HG02610 (cell line): ENCODE results near the gene CLRN3.
A peak's percentile ranks its signal among the peaks of the same experiment; 100 is the strongest.

Source experiments
- ATAC-seq: cut with Tn5 transposase; IDR thresholded peaks from one replicate; pipeline ENCODE4 v1.9.1; 2021; ENCODE audit warnings: mild to moderate bottlenecking, moderate library complexity; ENCODE audit not compliant: unreplicated experiment

CLRN3 gene

DNA sequence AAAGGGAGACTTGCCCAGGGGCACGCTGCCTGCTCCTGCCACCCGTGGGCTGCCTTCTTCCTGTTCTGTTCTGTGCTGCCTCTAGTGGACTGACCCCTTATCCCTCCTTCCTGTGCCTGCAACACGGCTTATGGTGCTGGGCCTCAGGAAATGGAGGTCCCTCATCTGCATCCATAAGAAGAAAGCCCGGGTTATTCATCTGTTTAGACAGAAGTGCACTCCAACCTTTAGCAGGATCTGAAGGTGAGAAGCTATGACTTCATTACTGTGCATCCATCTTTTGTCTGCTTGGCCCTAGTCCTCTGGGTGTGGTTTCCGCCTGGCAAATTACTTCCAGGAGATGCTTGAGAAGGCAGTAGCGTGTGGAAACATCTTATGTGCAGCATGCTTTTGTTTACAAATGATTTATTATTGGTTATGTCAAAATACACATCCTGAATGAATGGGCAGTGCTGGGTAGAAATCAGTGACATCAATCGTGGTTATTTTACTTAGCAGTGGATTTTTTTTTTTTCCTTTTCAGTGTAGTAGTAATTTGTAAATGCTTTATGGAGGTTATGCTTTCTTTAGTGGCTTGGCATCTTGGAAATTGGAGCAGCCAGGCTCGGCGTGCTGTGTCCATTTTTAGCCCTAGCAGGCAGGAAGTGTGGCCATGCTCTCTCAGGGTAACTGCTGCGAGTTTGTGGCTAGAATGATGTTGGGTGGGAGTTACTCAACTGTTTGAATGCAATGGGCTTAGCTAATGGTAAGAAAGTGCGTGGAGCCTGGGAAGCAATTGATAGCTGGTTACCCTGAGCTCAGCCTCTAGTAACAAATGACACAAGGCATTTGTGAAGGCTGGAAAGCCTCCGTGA, 26.9 kb upstream of the CLRN3 start:
- ATAC-seq = no peak

- no peak for ATAC-seq
These were observed 25.8 kb upstream of the CLRN3 start for GRCh38 chr10:127918572-127918971.

DNA sequence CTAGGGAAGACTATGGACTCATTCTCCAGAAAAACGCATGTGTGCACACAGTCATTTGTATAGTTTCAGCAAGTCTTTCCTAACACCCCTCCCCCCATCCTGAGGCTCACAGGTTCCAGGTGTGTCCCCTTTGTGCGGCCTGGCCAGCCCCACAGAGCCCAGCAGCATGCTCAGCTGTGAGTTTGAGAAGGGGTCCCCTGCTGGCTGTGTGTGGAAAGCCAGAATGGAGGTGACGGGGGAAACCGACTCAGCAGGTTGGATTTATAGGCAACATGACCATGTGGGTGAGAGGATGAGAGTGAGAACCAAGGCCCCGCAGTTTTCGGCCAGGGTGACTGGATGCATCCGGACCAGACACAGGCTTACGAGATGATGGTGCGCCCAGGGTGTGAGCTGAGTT, 24.1 kb upstream of the CLRN3 start:
- no peak for ATAC-seq

DNA sequence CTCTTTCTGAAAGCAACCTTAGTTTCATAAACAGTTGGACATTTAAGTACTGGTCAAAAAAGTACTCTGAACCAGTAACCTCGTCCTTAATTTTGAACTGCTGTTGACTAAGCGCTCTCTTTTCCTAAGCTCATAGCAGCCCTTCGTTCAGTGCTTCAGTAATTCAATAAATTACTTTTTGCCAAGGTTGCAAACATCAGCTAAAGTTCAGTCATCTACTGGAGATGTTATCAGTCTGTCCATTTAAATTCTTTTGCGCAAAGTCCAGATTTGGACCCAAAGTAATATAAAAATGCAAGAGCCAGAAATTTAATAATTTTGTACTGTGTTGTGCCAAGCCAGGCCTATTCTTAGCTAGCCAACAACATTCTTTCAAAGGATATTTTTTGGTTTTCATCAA, 22.6 kb upstream of the CLRN3 start:
- ATAC-seq = no peak

GRCh38 chr10:127913368-127913759, 20.6 kb upstream of the CLRN3 start:
- ATAC-seq = no peak

- no peak for ATAC-seq
These were observed 20.0 kb upstream of the CLRN3 start for GRCh38 chr10:127912607-127913367.

- ATAC-seq = no peak
These were observed 19.1 kb upstream of the CLRN3 start for GRCh38 chr10:127911867-127912257.

- ATAC-seq = no peak
These were observed 18.6 kb upstream of the CLRN3 start for GRCh38 chr10:127911218-127911866.

DNA sequence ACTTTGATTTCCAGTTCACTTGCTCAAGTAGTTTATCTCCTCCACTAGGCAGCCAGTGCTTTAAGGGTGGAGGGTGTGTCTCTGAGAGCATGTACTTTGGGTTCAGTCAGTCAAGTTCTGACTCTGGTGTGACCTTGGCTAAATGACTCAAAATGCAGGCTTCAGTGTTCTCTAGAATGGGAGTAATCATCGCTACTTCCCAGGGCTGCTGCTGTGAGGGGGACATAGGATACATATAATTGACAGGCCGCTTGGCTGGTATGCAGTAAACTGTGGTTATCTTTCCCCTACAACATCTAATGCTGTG, 17.7 kb upstream of the CLRN3 start:
- ATAC-seq = no peak

DNA sequence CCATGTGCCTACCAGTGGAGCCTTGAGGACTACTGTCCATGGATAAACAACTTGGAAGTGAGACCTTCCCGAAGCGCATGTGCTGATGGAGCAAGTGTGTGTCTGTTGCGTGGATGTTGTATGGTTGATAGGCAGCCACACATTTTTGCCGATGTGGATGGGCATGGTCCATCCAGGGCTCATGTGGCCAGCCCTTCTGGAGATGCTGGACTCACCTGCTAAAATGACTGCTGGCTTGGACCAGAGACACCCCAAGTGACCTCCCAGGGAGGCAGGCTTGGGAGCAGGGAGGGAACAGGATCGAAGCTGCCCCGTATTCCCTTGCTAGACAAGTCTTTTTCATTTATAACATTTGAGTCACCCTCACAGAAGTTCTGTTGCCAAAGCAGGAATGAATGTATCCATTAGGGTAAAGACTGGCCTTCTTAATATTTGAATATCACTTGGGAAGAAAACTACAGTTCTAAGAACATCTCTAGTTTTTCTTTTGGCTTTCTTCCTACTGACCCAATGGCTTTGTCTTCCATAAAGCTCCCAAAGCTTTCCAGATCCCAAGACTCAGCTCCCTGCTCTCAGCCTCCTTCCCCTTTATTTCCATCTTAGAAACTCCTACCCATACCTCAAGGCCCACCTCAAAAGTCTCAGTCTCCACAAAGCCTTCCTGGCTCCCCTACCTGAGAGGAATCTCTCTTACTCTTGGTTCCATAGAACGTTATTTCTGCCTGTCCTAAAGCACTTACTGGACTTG, 17.1 kb upstream of the CLRN3 start:
- no peak for ATAC-seq

DNA sequence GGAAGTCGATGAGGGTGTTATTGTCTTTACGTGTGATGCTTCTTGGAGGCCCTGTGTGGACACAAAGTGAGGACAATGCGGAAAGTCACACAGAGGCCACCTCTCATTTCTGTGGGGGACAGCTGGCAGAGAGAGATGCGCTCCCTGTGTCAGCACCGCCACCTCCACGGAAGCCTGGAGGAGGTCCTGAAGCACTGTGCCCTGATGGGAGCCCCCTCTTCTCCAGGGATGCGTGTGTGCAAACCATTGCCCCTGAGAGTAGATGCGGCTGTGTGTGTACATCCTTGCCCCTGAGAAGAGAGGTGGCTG, 16.2 kb upstream of the CLRN3 start:
- ATAC-seq = no peak

DNA sequence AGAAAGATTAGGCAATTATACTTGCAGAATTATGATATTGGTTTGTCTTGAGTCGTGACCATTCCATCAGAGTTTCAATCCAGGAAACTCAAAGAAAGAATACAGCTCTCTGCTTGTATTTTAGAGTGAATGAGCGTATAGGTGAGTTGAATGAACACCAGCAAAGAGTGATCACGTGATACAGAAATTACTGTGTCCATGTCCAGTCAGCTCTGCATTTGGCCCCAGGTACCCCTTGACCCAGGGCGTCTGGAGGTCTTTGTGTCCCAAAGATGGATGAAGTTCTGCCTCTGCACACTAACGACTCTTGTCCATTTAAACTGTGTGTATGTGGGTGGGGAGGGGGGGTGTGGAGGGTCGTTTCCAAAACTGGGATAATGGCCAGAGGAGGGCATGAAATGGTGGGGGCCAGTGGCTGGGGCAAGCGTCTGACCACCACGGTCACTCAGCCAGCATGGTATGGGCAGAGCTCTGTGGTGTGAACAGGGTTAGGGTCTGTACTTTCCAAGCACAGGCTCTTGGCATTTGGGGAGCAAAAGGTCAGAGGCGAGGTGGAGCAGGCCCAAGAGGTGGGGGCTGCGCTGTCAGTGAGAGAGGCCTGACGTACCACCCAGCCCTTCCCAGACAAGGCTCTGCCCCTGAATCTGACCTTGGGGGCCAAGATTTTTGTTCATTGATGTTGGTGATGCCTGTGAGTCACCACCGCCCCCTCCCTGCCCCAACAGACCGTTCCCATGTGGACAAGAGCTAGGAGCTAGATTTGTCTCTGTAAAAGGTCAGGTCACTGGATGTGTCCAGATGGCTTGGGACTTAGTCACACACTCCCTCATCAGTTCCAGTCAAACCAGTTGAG, 15.6 kb upstream of the CLRN3 start:
- ATAC-seq = no peak

GRCh38 chr10:127907411-127908105, 14.8 kb upstream of the CLRN3 start:
- ATAC-seq = no peak

- peak; percentile 81 for ATAC-seq
These were observed 14.0 kb upstream of the CLRN3 start, which contains the start of gene PTPRE for GRCh38 chr10:127906548-127907377. TSS of gene PTPRE (plus strand) at chr10:127907103. CDS start at chr10:128040882, 133,779 bp downstream.

- no peak for ATAC-seq
These were observed 13.1 kb upstream of the CLRN3 start for GRCh38 chr10:127905848-127906261.

DNA sequence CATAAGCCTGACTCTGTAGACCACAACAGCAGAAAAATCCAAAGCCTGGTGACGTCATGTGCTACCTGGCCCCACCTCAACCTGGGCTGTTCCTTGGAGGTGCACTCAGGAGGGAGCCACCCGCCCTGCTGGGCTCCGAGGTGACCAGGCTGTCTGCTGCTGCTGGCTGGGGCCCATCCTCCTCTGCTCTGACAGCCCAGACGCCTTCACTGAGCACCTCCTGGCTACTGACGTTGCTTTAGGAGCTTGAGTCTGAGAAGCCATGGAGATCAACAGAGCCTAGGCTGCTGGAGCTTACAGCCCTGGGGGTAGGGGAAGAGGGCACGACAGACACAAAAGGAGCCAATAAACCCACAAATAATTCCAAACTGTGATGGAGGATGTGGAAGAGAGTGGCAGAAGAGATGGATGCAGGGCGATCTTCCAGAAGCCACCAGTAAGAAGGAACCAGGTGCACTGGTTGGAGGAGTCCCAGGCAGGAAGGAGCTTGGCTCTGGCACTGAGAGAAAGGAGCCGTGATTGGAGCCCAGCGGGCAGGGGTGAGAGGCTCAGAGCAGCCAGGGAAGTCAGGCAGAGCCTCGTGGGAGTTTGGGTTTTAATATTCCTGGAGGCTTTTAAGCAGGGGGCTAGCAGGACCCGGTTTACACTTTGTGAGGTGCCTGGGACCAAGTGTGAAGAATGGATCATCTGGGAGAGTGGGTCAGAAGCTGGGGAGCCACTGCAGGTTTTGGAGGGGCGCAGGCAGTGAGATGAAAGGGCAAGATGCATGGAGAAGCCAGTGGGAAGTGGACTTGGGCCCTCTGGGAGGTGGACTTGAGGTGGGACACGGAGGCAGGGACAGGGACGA, 12.5 kb upstream of the CLRN3 start:
- no peak for ATAC-seq

DNA sequence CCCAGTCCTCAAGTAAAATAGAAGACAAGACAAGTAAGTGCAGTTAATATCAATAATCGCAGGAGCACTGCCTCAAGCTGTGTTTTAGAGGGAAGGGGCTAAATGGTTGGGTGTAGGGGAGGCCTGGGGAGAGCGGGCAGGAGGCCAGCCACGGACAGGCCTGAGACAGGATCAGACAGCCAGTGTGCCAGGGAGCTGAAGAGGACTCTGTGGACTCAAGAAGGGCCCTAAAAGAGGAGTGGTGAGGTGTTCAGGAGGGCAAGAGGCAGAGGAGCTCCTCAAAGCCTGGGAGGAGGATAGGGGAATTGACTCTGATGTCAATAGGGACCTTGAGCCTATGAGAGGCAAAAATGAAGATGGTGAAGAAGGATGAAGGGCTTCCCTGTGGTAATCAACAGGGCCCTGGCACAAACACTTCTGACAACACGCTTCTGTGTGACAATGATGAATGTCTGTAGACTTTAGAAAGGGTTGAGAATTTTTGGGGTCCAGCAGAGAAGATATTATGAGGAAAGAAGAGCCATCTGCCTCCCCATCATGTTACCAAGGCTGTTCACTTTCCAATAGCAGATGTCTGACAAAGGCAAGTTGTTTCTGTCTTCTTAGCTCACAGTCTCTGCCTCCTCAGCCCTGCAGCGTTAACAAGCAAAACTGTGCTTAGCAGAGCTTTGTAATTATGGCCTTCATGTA, 11.7 kb upstream of the CLRN3 start:
- ATAC-seq = no peak
